Activated CD4-positive, alpha-beta T cell treated with anti-CD3 and anti-CD28 coated beads, Interleukin-2, amount 50 U/mL, for 4 hours (primary cell): ENCODE data around the gene ARRDC2.

Experiments used
- DNase-seq, 2 experiments: peaks; one replicate each; pipeline ENCODE4 v3.0.0-alpha.2; 2020

Gene ARRDC2

DNA sequence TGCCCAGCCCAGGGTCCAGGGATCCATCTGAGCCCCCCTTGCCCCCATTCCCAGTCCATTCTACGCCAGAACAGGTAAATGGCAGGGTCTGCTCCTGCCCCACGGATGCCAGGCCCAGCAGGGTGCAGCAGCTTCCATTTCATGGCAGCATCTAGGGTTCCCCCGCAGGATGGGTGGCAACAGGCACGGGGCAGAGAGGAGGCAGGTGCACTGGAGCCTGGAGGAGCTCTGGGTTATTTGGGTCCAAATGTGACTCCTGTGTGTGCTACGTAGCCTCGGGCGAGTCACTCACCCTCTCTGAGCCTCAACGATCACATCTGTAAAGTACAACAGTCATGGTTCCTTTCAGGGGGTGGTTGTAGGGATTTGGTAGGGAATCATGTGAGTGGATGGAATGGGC, 51.3 kb downstream of the ARRDC2 start:
- no peak for DNase-seq

- no peak for DNase-seq
Observed at GRCh38 chr19:18059902-18060301, 51.9 kb downstream of the ARRDC2 start.

- DNase-seq: no peak
Observed at GRCh38 chr19:18060472-18060871, 52.5 kb downstream of the ARRDC2 start.

- DNase-seq: no peak
Observed at GRCh38 chr19:18062028-18062427, 54.1 kb downstream of the ARRDC2 start.

- peak; percentile 33 to 39 for DNase-seq
Observed at GRCh38 chr19:18063463-18063862, 55.5 kb downstream of the ARRDC2 start.
